Osteoblast (primary cell): ENCODE results near the gene SFXN3. TPM values are rescaled to one million over a fixed set of nuclear protein-coding genes. Genes with fewer than 3 reads are reported as not detected.
A peak's percentile ranks its signal among the peaks of the same experiment; 100 is the strongest.

Experiments
- DNase-seq: peaks from one replicate; pipeline ENCODE4 v3.0.0; 2011; ENCODE audit warnings: low spot score, mixed read lengths; ENCODE audit not compliant: insufficient read length; ENCODE audit errors: missing footprints
- H2AFZ ChIP-seq: 2 replicates; pipeline ENCODE4 v1.6.0; 2011; ENCODE audit warnings: mild to moderate bottlenecking, low read length
- H3K27ac ChIP-seq: 2 replicates; pipeline ENCODE4 v1.5.1; 2011; ENCODE audit warnings: mild to moderate bottlenecking, low read depth, low read length, moderate library complexity
- H3K27me3 ChIP-seq: 2 replicates; pipeline ENCODE4 v1.6.0; 2012; ENCODE audit warnings: mild to moderate bottlenecking, control low read depth, inconsistent platforms, low read length, moderate library complexity; ENCODE audit not compliant: insufficient read depth
- H3K36me3 ChIP-seq: 2 replicates; pipeline ENCODE4 v1.5.1; 2011; ENCODE audit warnings: mild to moderate bottlenecking, low read length, control low read depth, moderate library complexity; ENCODE audit not compliant: insufficient read depth
- H3K4me1 ChIP-seq: 2 replicates; pipeline ENCODE4 v1.5.1; 2011; ENCODE audit warnings: mild to moderate bottlenecking, low read length, control low read depth, moderate library complexity; ENCODE audit not compliant: insufficient read depth
- H3K4me2 ChIP-seq: 2 replicates; pipeline ENCODE4 v1.6.0; 2011; ENCODE audit warnings: mild to moderate bottlenecking, low read length; ENCODE audit not compliant: insufficient read depth
- H3K4me3 ChIP-seq: fragments of 200-600 bp; sonication (generic); 3 replicates; pipeline ENCODE4 v1.5.1; 2012; ENCODE audit warnings: mild to moderate bottlenecking, low read length, inconsistent platforms; ENCODE audit not compliant: insufficient read depth
- H3K79me2 ChIP-seq: 2 replicates; pipeline ENCODE4 v1.6.0; 2012; ENCODE audit warnings: mild to moderate bottlenecking, low read length, control low read depth, inconsistent platforms; ENCODE audit not compliant: insufficient read depth
- H3K9me3 ChIP-seq: 2 replicates; pipeline ENCODE4 v1.5.1; 2011; ENCODE audit warnings: low read depth, low read length, control low read depth
- H4K20me1 ChIP-seq: 2 replicates; pipeline ENCODE4 v1.6.0; 2012; ENCODE audit warnings: mild to moderate bottlenecking, low read length, control low read depth; ENCODE audit not compliant: insufficient read depth
- CTCF ChIP-seq: IDR thresholded peaks from 2 replicates; pipeline ENCODE4 v1.5.1; 2011; ENCODE audit warnings: mild to moderate bottlenecking, low read depth, low read length, moderate library complexity; ENCODE audit errors: extremely low read depth
- total RNA-seq: library from RNA; depleted of rRNA; stranded (reverse); fragments of >200 nt; gene quantifications from 2 replicates; pipeline ENCODE4 v1.2.3, GENCODE V29; 2012

The SFXN3 gene
- total RNA-seq, 1 donor = 103 TPM

GRCh38 chr10:101056365-101057151, 25.5 kb downstream of the SFXN3 start:
- H3K4me2 ChIP-seq = no peak overlapping the region
- no peak overlapping the region for H2AFZ ChIP-seq
- H3K36me3 ChIP-seq = peaks cover 4% of the 10 kb centered on the region
- peaks cover 9% of the 10 kb centered on the region for H3K79me2 ChIP-seq
- TF ChIP-seq CTCF = no peak
- peaks cover 39% of the 10 kb centered on the region for H3K4me1 ChIP-seq
- no peaks in the 10 kb centered on the region for H3K9me3 ChIP-seq
- H3K27ac ChIP-seq = no peak overlapping the region
- no peak for DNase-seq
- H3K4me3 ChIP-seq = no peak overlapping the region
- H4K20me1 ChIP-seq = no peaks in the 10 kb centered on the region
- no peaks in the 10 kb centered on the region for H3K27me3 ChIP-seq

GRCh38 chr10:101060036-101060950, 29.3 kb downstream of the SFXN3 start:
- Histone ChIP-seq H3K27ac (peak overlapping the region; percentile 92), H3K9me3 (no peaks in the 10 kb centered on the region), H3K27me3 (no peaks in the 10 kb centered on the region), H2AFZ (peak overlapping the region; percentile 91), H3K36me3 (peaks cover 5% of the 10 kb centered on the region), H3K4me1 (peaks cover 31% of the 10 kb centered on the region), H3K79me2 (peaks cover 17% of the 10 kb centered on the region), H3K4me3 (peak overlapping the region; percentile 85), H3K4me2 (peak overlapping the region; percentile 98), H4K20me1 (no peaks in the 10 kb centered on the region)
- peak; percentile 98 for DNase-seq
- TF ChIP-seq CTCF = peak; percentile 97

- TF ChIP-seq CTCF = no peak
- Histone ChIP-seq H4K20me1 (no peaks in the 10 kb centered on the region), H3K27me3 (no peaks in the 10 kb centered on the region), H3K9me3 (no peaks in the 10 kb centered on the region), H3K79me2 (peaks cover 15% of the 10 kb centered on the region), H3K36me3 (peaks cover 2% of the 10 kb centered on the region), H3K4me3 (peak overlapping the region; percentile 85), H3K4me1 (peaks cover 36% of the 10 kb centered on the region), H2AFZ (peak overlapping the region; percentile 91), H3K27ac (peak overlapping the region; percentile 92), H3K4me2 (peak overlapping the region; percentile 98)
- peak; percentile 99 for DNase-seq
Observed at GRCh38 chr10:101060951-101061623, 30.1 kb downstream of the SFXN3 start.
